Measurements from ENCODE around the gene SLC7A1.

The SLC7A1 gene

GRCh38 chr13:29587645-29588044 lies 7.8 kb downstream of the SLC7A1 start:
- WGBS, 2 experiments, result 84 to 85% methylated on average over 6 to 7 of the region's 7 CpGs

GRCh38 chr13:29583073-29583785 lies 12.3 kb downstream of the SLC7A1 start:
- WGBS, 2 experiments, result 90% methylated on average over 7 of the region's 7 CpGs
- H3K4me1 ChIP-seq (ENCODE audit: control insufficient read depth, insufficient read depth, low read length), result peaks cover 14% of the 10 kb centered on the region
- no peaks in the 10 kb centered on the region for H3K9me3 ChIP-seq (ENCODE audit: control insufficient read depth, low read length)
- no peaks in the 10 kb centered on the region for H3K36me3 ChIP-seq (ENCODE audit: control insufficient read depth, insufficient read depth, low read length)
- H3K27ac ChIP-seq (ENCODE audit: insufficient read depth, low read depth, low read length, poor library complexity, severe bottlenecking), result no peak overlapping the region
- no peak overlapping the region for H3K4me3 ChIP-seq (ENCODE audit: insufficient read depth, low read depth, low read length)
- no peaks in the 10 kb centered on the region for H3K27me3 ChIP-seq (ENCODE audit: control insufficient read depth, insufficient read depth, low read length, poor library complexity, severe bottlenecking)

More at GRCh38 chr13:29587645-29588044, 7.8 kb downstream of the SLC7A1 start:
- no peaks in the 10 kb centered on the region for H3K9me3 ChIP-seq (ENCODE audit: control insufficient read depth, low read length)
- no peak overlapping the region for H3K4me3 ChIP-seq (ENCODE audit: insufficient read depth, low read depth, low read length)
- H3K27me3 ChIP-seq (ENCODE audit: control insufficient read depth, insufficient read depth, low read length, poor library complexity, severe bottlenecking), result no peaks in the 10 kb centered on the region
- H3K27ac ChIP-seq (ENCODE audit: insufficient read depth, low read depth, low read length, poor library complexity, severe bottlenecking), result no peak overlapping the region
- peaks cover 15% of the 10 kb centered on the region for H3K4me1 ChIP-seq (ENCODE audit: control insufficient read depth, insufficient read depth, low read length)
- H3K36me3 ChIP-seq (ENCODE audit: control insufficient read depth, insufficient read depth, low read length), result no peaks in the 10 kb centered on the region

- 77 to 85% methylated on average over 10 of the region's 10 CpGs for WGBS, 2 experiments
- Histone ChIP-seq H3K4me3 (ENCODE audit: insufficient read depth, low read depth, low read length) (no peak overlapping the region), H3K27me3 (ENCODE audit: control insufficient read depth, insufficient read depth, low read length, poor library complexity, severe bottlenecking) (no peaks in the 10 kb centered on the region), H3K4me1 (ENCODE audit: control insufficient read depth, insufficient read depth, low read length) (peaks cover 10% of the 10 kb centered on the region), H3K27ac (ENCODE audit: insufficient read depth, low read depth, low read length, poor library complexity, severe bottlenecking) (no peak overlapping the region), H3K36me3 (ENCODE audit: control insufficient read depth, insufficient read depth, low read length) (no peaks in the 10 kb centered on the region), H3K9me3 (ENCODE audit: control insufficient read depth, low read length) (no peaks in the 10 kb centered on the region)
These were observed 13.3 kb downstream of the SLC7A1 start for GRCh38 chr13:29582171-29582570.

DNA sequence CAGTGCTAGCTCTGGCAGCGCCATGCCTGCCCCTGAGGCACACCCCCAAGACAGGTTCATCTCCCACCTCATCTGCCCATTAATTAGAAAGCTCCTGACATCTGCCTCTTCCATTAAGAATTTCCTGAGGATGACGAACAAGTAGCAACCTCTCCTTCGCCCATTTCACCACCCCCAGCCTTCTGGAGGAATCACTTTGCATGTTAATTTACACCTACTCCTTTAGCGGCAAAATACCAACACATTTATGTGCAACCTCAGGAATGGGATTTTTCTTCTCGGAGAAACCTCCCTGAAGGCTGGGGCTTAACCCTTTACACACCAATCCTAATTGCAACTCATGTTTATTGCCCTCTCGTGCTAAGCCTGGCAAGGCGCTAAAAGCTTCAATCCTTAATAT lies 13.8 kb downstream of the SLC7A1 start:
- H3K4me1 ChIP-seq (ENCODE audit: control insufficient read depth, insufficient read depth, low read length), result peaks cover 10% of the 10 kb centered on the region
- 54 to 64% methylated on average over 7 of the region's 7 CpGs for WGBS, 2 experiments
- no peak overlapping the region for H3K4me3 ChIP-seq (ENCODE audit: insufficient read depth, low read depth, low read length)
- no peaks in the 10 kb centered on the region for H3K27me3 ChIP-seq (ENCODE audit: control insufficient read depth, insufficient read depth, low read length, poor library complexity, severe bottlenecking)
- no peaks in the 10 kb centered on the region for H3K9me3 ChIP-seq (ENCODE audit: control insufficient read depth, low read length)
- H3K36me3 ChIP-seq (ENCODE audit: control insufficient read depth, insufficient read depth, low read length), result no peaks in the 10 kb centered on the region
- H3K27ac ChIP-seq (ENCODE audit: insufficient read depth, low read depth, low read length, poor library complexity, severe bottlenecking), result no peak overlapping the region

GRCh38 chr13:29579094-29579493 lies 16.4 kb downstream of the SLC7A1 start:
- 87 to 91% methylated on average over 8 of the region's 8 CpGs for WGBS, 2 experiments
- Histone ChIP-seq H3K9me3 (ENCODE audit: control insufficient read depth, low read length) (no peaks in the 10 kb centered on the region), H3K36me3 (ENCODE audit: control insufficient read depth, insufficient read depth, low read length) (no peaks in the 10 kb centered on the region), H3K27me3 (ENCODE audit: control insufficient read depth, insufficient read depth, low read length, poor library complexity, severe bottlenecking) (no peaks in the 10 kb centered on the region), H3K4me3 (ENCODE audit: insufficient read depth, low read depth, low read length) (no peak overlapping the region), H3K4me1 (ENCODE audit: control insufficient read depth, insufficient read depth, low read length) (peaks cover 10% of the 10 kb centered on the region), H3K27ac (ENCODE audit: insufficient read depth, low read depth, low read length, poor library complexity, severe bottlenecking) (no peak overlapping the region)

DNA sequence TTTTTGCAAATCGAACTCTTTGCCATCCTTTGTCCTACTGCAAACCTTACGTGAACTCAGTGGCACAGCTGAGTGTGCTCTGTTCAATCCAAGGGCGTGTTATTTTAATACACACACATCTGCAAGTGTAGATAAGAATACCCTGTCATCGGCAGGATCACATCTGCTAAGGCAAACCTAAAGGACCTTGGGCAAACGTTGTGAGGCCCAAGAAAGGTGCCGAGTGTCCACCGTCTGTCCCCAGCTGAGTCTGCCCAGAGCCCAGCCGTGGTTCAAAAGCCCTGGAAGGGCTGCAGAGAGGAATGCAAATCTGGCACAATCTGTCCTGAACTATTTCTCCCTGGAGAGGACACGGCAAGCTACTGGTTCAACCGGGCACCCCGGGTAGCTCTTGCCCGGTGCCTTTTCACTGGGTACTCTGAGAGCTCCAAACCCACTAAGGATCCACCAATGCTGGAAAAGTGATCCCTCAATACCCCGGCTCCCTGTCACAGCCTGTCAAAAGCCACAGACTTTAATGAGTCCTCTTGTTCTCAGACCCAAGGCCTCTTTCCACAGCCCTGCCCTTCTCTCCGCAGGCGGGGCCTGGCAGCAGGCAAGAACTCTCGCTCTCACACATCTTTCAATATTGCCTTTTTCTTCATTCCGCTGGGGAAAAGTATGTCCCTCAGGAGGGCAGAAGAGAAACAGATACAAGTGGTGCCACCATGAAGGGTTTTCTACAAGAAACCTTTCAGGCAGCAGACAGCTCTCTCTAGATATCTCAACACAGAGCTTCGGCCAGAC lies 17.0 kb downstream of the SLC7A1 start:
- H3K9me3 ChIP-seq (ENCODE audit: control insufficient read depth, low read length), result no peaks in the 10 kb centered on the region
- H3K4me3 ChIP-seq (ENCODE audit: insufficient read depth, low read depth, low read length), result no peak overlapping the region
- no peak overlapping the region for H3K27ac ChIP-seq (ENCODE audit: insufficient read depth, low read depth, low read length, poor library complexity, severe bottlenecking)
- WGBS, 2 experiments, result 92 to 93% methylated on average over 18 of the region's 18 CpGs
- H3K4me1 ChIP-seq (ENCODE audit: control insufficient read depth, insufficient read depth, low read length), result peaks cover 12% of the 10 kb centered on the region
- H3K27me3 ChIP-seq (ENCODE audit: control insufficient read depth, insufficient read depth, low read length, poor library complexity, severe bottlenecking), result no peaks in the 10 kb centered on the region
- no peaks in the 10 kb centered on the region for H3K36me3 ChIP-seq (ENCODE audit: control insufficient read depth, insufficient read depth, low read length)

- H3K4me1 ChIP-seq (ENCODE audit: control insufficient read depth, insufficient read depth, low read length), result peaks cover 12% of the 10 kb centered on the region
- H3K27me3 ChIP-seq (ENCODE audit: control insufficient read depth, insufficient read depth, low read length, poor library complexity, severe bottlenecking), result no peaks in the 10 kb centered on the region
- H3K27ac ChIP-seq (ENCODE audit: insufficient read depth, low read depth, low read length, poor library complexity, severe bottlenecking), result no peak overlapping the region
- H3K4me3 ChIP-seq (ENCODE audit: insufficient read depth, low read depth, low read length), result no peak overlapping the region
- H3K9me3 ChIP-seq (ENCODE audit: control insufficient read depth, low read length), result no peaks in the 10 kb centered on the region
- 93 to 95% methylated on average over 18 of the region's 18 CpGs for WGBS, 2 experiments
- H3K36me3 ChIP-seq (ENCODE audit: control insufficient read depth, insufficient read depth, low read length), result no peaks in the 10 kb centered on the region
These were observed 18.1 kb downstream of the SLC7A1 start for GRCh38 chr13:29577136-29578051.

DNA sequence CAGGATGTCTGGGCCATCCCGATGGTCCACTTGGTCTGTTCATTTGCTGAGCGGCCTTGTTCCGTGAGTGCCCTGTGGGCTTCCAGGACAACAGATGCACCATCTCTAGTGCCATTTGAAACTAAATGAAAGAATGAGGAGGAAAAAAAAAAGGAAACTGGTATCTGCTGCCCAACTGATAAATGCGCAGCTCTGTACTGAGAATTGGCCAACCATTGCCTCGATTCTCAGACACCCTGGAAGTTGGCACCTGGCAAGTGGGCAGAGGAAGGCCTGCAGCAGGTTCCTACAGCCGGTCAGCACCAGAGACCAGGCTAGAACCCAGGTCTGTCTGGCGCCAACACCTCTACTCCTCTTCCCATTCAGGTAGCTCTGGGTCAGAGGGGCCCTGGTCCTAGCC lies 18.9 kb downstream of the SLC7A1 start:
- no peaks in the 10 kb centered on the region for H3K27me3 ChIP-seq (ENCODE audit: control insufficient read depth, insufficient read depth, low read length, poor library complexity, severe bottlenecking)
- H3K4me1 ChIP-seq (ENCODE audit: control insufficient read depth, insufficient read depth, low read length), result peaks cover 7% of the 10 kb centered on the region
- H3K36me3 ChIP-seq (ENCODE audit: control insufficient read depth, insufficient read depth, low read length), result no peaks in the 10 kb centered on the region
- H3K4me3 ChIP-seq (ENCODE audit: insufficient read depth, low read depth, low read length), result no peak overlapping the region
- H3K9me3 ChIP-seq (ENCODE audit: control insufficient read depth, low read length), result no peaks in the 10 kb centered on the region
- no peak overlapping the region for H3K27ac ChIP-seq (ENCODE audit: insufficient read depth, low read depth, low read length, poor library complexity, severe bottlenecking)
- WGBS, 2 experiments, result 96 to 97% methylated on average over 7 of the region's 7 CpGs

- Histone ChIP-seq H3K27me3 (ENCODE audit: control insufficient read depth, insufficient read depth, low read length, poor library complexity, severe bottlenecking) (no peaks in the 10 kb centered on the region), H3K9me3 (ENCODE audit: control insufficient read depth, low read length) (no peaks in the 10 kb centered on the region)
- WGBS, 2 experiments, result 78 to 85% methylated on average over 2 of the region's 3 CpGs
These were observed 20.4 kb downstream of the SLC7A1 start for GRCh38 chr13:29575098-29575497.

DNA sequence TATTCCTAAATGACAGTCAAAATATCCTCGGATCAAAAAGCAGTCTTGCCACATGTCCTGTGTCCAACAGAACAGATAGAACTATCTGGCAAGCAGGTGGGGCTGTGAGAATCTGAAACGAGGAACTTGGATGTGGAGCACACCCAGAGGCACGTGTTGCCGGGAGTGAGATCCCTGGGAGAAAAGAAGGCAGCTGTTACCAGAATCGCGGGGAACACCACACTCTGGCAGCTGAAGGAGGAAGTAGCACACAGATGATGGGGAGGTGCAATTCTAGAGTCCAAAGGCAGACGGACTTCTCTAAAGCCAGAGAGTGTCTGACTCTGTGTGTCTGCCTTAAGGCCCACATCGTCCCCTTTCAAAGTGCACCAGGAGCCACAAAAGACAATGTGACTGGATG lies 22.3 kb downstream of the SLC7A1 start:
- H3K36me3 ChIP-seq (ENCODE audit: control insufficient read depth, insufficient read depth, low read length), result no peaks in the 10 kb centered on the region
- peaks cover 17% of the 10 kb centered on the region for H3K4me1 ChIP-seq (ENCODE audit: control insufficient read depth, insufficient read depth, low read length)
- no peaks in the 10 kb centered on the region for H3K9me3 ChIP-seq (ENCODE audit: control insufficient read depth, low read length)
- H3K27me3 ChIP-seq (ENCODE audit: control insufficient read depth, insufficient read depth, low read length, poor library complexity, severe bottlenecking), result no peaks in the 10 kb centered on the region
- no peak overlapping the region for H3K27ac ChIP-seq (ENCODE audit: insufficient read depth, low read depth, low read length, poor library complexity, severe bottlenecking)
- 78 to 80% methylated on average over 8 of the region's 8 CpGs for WGBS, 2 experiments
- H3K4me3 ChIP-seq (ENCODE audit: insufficient read depth, low read depth, low read length), result no peak overlapping the region

More at GRCh38 chr13:29575098-29575497, 20.4 kb downstream of the SLC7A1 start:
- Histone ChIP-seq H3K4me3 (ENCODE audit: insufficient read depth, low read depth, low read length) (no peak overlapping the region), H3K27ac (ENCODE audit: insufficient read depth, low read depth, low read length, poor library complexity, severe bottlenecking) (no peak overlapping the region), H3K4me1 (ENCODE audit: control insufficient read depth, insufficient read depth, low read length) (peaks cover 7% of the 10 kb centered on the region), H3K36me3 (ENCODE audit: control insufficient read depth, insufficient read depth, low read length) (no peaks in the 10 kb centered on the region)
